OCI-LY7 (cell line): ENCODE data around the gene ATG16L2.

Experiments used
- CTCF ChIP-seq: fragments of 200-600 bp; sonication (generic); conservative IDR thresholded peaks from 2 replicates; pipeline ENCODE4 v1.5.1; 2014; ENCODE audit warnings: mild to moderate bottlenecking, antibody characterized with exemption, low read length, moderate library complexity, mixed read lengths
- EZH2phosphoT487 ChIP-seq: fragments of 200-600 bp; sonication (generic); IDR thresholded peaks from 2 replicates; pipeline ENCODE4 v1.6.1; 2018; ENCODE audit warnings: low read depth, borderline replicate concordance, mild to moderate bottlenecking, mixed run types, antibody characterized with exemption, low read length, moderate library complexity, mixed read lengths

DNA sequence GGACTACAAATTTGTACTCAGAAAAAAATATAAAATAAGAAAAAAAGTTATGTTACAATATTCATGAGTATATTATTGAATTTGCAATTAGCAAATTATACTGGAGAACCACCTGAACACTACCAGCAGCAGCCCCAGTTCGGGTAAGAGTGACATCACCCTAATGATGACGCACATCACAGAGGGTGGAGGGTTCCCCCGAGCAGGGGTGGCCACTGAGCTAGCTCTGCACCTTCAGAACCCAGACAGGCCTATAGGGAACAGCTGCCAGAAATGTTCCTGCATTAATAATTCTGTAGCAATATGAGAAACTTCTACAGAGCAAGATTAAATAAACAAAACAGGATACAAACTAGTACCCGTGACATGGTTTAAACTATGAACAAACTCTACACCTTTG lies 44.5 kb upstream of the ATG16L2 start:
- TF ChIP-seq CTCF (no peak), EZH2phosphoT487 (no peak)
